HG03135 (cell line): ENCODE measurements around the gene RAD23B.
A peak's percentile ranks its signal among the peaks of the same experiment; 100 is the strongest.

Experiments used
- ATAC-seq: cut with Tn5 transposase; IDR thresholded peaks from one replicate; pipeline ENCODE4 v1.9.1; 2021; ENCODE audit warnings: mild to moderate bottlenecking, moderate library complexity; ENCODE audit not compliant: unreplicated experiment

Gene RAD23B

GRCh38 chr9:107333363-107333762, 50.3 kb downstream of the RAD23B start:
- ATAC-seq = no peak

DNA sequence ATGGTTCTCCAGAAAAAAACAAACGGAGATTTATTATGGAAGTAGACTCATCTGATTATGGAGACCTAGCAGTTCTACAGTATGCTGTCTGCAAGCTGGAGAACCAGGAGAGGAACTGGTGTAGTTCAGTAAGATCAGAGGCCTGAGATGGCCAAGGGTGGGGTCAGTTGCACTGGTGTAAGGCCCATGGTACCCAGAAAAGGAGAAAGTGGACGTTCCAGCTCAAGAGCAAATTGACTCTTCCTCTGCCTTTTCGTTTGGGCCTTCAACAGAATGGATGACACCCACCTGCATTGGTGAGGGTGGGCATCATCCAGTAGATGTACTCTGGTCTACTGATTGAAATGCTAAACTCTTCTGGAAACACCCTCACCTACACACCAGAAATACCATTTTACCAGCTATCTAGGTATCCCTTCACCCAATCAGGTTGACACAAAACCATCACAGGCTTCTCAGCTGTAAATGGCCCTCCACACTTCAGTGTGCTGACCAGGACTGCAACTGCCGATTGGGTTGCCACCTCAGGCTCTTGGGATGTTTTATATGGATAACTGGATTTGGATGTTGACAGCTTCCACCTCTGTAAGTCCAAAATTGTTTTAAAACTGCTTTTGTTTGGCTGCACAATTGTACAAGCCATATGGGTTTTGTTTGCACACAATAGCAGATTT, 51.2 kb downstream of the RAD23B start:
- no peak for ATAC-seq

GRCh38 chr9:107335331-107335730, 52.3 kb downstream of the RAD23B start:
- ATAC-seq = no peak

DNA sequence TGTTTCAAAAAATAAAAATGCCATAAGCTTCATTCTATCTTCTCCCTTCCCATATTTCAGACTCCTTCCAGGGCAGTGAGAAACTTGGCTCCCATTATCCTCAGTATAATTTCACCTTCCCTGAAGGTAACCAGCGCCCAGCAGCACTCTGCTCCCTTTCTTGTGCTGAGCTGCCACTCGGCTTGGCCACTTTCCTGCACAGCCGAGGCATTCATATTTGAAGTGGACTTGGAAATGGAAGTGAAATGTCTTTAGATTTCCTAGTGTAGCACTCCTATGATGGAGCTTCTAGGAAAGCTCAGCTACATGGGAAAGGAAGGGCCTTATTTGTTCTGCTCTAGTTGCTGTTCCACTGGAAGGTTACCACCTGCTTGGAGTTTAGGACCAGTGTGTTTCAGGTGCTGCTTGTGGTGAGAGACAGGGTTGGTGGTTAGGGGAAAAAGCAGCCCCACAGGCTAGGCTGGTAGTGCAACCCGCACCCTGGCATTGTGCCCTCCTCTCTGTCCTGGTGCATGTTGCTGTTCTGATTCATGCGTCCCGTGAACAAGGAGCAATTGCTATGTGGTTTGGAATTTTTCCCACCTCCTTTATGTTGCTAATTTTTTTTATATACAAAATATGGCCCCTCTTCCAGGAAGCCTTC, 53.8 kb downstream of the RAD23B start:
- no peak for ATAC-seq

GRCh38 chr9:107337676-107338590, 54.9 kb downstream of the RAD23B start:
- ATAC-seq = no peak

- ATAC-seq = no peak
Measured at GRCh38 chr9:107338911-107339659, 56.0 kb downstream of the RAD23B start.

DNA sequence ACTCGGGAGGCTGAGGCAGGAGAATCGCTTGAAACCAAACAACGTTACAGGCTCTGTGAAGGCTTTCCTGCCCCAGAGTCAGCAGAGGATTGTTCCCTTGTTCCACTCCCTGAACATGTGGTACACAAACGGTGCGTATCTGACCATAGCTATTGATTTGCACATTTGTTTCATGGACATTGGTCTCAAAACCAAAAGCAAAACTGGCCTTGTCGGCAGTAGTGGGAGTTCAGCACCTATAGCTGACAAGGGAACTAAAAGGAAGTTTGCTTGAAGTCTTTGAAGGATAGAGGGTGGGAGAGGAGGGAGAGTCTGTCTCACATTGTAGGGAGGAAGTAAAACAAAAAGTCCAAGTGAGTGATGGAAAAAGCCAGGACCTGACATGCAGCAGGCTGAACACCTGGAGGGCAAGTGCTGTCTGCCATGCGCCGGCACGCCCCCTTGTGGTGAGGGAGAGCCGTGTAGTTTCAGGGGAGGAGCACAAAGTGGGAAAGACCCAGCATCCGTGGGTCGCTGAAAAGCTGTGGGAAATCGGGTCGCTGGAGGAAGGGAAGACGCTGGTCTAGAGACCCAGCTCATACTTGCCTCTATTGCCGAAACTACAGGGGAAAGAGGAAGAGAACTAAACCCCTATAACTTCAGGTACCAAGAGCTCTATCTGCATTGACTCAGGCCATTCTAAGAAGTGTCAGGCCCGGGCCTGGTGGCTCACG, 58.0 kb downstream of the RAD23B start:
- ATAC-seq = peak; percentile 88

GRCh38 chr9:107342476-107343161, 59.5 kb downstream of the RAD23B start:
- no peak for ATAC-seq

DNA sequence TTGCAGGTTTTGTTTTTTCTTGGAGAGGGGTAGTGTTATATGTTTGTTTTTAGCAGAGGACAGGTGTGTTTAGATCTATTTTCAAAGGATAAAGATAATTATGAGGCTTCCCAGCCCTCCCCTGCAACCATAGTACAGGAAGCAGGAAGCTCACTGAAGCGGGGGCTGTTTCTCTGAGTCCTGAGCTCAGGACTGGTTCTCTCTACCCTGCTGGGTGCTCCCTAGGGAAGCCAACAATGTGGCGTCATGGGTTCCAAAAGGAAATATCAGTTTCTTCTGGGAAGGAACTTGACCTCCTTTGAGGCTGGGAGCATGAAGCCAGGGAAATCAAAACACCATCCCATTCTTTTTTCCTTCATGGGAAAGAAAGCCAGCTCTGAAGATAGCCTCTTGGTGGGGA, 62.2 kb downstream of the RAD23B start:
- no peak for ATAC-seq

DNA sequence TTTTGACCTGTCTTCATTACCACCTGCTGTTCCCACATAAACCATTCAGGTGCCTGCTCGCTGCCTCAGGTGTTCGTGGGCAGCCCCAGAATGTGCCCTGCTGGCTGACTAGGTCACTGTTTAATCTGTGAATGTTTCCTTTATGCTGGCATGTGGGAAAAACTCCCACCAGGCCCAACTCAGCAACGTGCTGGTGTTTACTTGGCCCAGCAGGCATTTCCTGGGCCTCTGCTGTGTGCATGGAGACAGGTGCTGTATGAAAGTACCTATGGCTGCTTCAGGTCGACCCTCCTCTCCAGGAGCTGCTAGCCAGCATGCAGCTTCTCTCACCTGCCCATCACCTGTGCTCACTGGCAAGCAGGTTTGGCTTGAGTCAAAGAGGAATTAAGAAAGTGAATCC, 65.8 kb downstream of the RAD23B start:
- no peak for ATAC-seq

GRCh38 chr9:107350443-107350842, 67.4 kb downstream of the RAD23B start:
- ATAC-seq = no peak

DNA sequence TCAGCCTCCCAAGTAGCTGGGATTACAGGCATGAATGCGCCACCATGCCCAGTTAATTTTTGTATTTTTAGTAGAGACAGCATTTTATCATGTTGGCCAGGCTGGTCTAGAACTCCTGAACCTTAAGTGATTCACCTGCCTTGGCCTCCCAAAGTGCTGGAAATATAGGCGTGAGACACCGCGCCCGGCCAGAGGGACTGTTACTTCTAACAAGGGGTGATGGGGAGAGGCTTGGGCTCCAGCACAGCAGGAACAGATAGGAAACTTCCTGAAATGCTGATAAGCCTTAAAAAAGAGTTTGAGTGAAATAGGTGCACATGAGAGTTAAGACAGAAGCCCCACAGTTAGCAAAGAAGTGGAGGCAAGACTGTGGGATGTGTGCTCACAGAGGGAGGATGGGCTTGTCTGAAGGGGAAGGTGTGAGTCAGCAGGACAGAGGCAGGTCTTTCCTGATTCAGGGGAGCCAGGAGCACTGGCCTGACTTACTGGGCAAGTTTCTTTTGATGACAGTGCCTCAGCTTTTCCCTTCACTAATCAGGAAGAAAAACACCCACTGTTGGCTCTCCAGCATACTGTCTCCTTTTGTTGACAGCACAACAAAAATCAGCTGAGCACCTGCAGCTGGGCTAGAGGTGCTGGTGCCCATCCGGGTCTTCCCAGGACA, 68.4 kb downstream of the RAD23B start:
- ATAC-seq = no peak

DNA sequence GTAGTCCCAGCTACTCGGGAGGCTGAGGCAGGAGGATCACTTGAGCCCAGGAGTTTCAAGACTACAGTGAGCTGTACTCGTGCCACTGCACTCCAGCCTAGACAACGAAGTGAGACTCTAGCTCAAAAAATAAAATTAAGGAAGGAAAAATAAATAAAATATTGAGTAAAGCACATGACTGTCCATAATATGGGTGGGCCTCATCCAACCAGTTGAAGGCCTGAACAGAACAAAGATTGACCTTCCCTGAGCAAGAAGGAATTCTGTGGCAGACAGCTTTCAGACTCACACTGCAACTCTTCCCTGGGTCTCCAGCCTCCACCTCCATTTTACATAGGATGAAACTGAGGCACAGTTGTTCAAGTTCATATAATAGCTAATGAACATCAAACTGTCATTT, 72.3 kb downstream of the RAD23B start:
- ATAC-seq = no peak

DNA sequence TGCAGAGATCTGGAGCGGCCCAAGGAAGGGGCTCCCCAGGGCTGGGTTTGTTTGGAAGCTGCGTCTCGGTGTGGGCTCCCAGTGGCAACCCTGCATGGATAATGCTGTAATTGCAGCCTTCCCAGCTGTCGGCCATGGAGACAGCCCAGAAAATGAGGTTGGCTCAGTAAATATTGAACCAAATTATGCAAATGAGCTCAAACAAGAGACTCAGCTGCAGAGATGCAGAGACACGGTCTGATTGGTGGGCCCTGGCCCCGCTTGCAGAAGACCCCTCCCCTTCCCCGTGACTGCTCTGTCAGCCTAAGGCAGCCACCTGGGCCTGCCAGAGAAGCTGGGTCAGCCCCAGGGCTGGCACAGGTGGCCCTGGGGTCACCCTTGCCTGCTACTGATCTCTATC, 75.9 kb downstream of the RAD23B start:
- no peak for ATAC-seq

GRCh38 chr9:107360098-107360497, 77.0 kb downstream of the RAD23B start:
- ATAC-seq = no peak

- no peak for ATAC-seq
Measured at GRCh38 chr9:107361816-107362215, 78.7 kb downstream of the RAD23B start.

DNA sequence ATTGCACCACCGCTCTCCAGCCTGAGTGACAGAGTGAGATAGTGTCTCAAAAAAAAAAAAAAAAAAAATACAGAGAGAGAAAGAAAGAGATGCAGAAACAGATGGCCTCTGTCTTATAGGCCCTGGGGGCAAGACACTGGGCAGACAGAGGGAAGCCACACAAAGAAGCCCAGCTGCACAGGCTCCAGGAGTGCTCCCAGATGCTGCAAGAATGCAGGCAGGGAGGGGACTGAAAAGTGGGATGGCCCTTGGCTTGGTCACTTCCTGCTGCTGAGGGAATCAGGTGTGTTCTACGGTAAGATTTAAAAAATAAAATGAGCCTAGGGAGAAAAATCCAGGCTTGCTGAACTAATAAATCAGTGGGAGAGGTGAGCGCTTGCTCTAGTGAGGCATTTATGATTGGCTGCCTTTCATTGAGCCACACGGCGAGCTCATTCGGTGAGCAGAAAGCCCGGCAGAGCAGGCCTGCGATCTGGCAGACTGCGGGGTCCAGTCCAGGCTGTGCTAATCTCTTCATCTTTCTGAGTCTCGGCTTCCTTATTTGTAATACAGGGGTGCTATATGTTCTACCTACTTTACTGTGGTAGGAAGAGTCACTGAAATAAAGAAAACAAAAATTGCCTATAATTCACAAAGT, 80.6 kb downstream of the RAD23B start:
- ATAC-seq = no peak

DNA sequence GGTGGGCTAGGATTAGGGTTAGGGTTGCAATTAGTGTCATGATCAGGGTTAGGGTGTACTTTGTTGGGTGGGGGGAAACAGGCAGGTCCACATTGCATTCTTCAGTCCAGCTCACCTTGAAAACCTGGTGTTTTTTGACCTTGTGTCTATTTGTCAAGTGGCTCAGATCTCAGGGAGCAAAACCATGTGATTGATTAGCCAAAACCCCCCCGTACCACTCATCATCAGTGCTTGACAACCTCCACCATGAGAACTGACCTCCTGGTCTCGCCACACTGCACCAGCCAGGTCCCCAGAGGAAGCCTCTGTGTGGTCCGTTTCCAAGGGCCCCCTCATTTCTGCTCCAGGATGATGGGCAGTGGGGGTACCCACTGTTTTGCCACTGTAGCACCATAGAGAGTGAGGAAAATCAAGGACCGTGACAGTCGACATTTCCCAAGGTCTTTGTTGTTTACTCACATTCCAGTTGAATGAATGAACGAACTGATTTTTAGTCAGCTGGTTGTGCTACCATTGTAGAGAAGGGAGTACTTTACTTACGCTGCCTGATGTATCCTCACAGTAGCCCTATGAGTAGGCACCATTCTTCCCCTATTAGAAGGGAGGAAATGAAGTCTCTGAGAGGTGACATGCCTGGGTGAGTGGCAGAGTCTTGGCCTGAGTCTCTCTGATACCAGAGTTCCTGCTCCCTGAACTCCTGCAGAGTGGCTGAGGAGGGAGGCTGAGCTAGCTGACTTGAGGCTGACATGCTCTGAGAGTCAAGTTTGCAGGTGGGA, 84.8 kb downstream of the RAD23B start:
- ATAC-seq = no peak
